ENCODE results near the gene TAOK3. TPM values are rescaled to one million over a fixed set of nuclear protein-coding genes. Genes with fewer than 3 reads are reported as not detected.

TAOK3 gene
- total and polyA plus RNA-seq, 10 of the 15 experiments (the other 5 are each of a cell fraction or from before 2014, with no cell fraction given) = 41.3 to 131 (median 57.8) TPM

GRCh38 chr12:118135788-118136558, 236.7 kb downstream of the TAOK3 start, which contains the start of gene PEBP1 (continued):
- TF ChIP-seq, protein P1, sequence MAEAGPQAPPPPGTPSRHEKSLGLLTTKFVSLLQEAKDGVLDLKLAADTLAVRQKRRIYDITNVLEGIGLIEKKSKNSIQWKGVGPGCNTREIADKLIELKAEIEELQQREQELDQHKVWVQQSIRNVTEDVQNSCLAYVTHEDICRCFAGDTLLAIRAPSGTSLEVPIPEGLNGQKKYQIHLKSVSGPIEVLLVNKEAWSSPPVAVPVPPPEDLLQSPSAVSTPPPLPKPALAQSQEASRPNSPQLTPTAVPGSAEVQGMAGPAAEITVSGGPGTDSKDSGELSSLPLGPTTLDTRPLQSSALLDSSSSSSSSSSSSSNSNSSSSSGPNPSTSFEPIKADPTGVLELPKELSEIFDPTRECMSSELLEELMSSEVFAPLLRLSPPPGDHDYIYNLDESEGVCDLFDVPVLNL (IDR thresholded peaks at IDR 0.05; ENCODE audit: low read depth, low read length) = no peak
- TF ChIP-seq, protein P2, sequence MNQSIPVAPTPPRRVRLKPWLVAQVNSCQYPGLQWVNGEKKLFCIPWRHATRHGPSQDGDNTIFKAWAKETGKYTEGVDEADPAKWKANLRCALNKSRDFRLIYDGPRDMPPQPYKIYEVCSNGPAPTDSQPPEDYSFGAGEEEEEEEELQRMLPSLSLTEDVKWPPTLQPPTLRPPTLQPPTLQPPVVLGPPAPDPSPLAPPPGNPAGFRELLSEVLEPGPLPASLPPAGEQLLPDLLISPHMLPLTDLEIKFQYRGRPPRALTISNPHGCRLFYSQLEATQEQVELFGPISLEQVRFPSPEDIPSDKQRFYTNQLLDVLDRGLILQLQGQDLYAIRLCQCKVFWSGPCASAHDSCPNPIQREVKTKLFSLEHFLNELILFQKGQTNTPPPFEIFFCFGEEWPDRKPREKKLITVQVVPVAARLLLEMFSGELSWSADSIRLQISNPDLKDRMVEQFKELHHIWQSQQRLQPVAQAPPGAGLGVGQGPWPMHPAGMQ (IDR thresholded peaks at IDR 0.05; ENCODE audit: borderline replicate concordance) = no peak
- TF ChIP-seq JUNB (IDR thresholded peaks at IDR 0.05) (no peak), CBFB (IDR thresholded peaks at IDR 0.05; ENCODE audit: low read depth) (no peak), PAX8 (IDR thresholded peaks at IDR 0.05) (no peak), RAD21 (IDR thresholded peaks at IDR 0.05; ENCODE audit: insufficient read depth, low read depth, low read length) (no peak), NRF1 (conservative IDR thresholded peaks at IDR 0.05; ENCODE audit: low read depth, low read length) (peak; percentile 31), NR2C1 (IDR thresholded peaks at IDR 0.05) (no peak), POLR2AphosphoS2 (IDR thresholded peaks at IDR 0.05; ENCODE audit: low read depth, low read length) (0 out of 2 replicates have a peak, but pooled peaks have one; percentile 45), KAT2A (conservative IDR thresholded peaks at IDR 0.05; ENCODE audit: control insufficient read depth, low read depth, low read length) (no peak), ZZZ3 (IDR thresholded peaks at IDR 0.05; ENCODE audit: control insufficient read depth, insufficient read length, low read depth) (no peak), CEBPB (IDR thresholded peaks at IDR 0.05; ENCODE audit: borderline replicate concordance in 1 of 2, low read depth in 2 of 2, low read length in 2 of 2) (no peak), NFIC (IDR thresholded peaks at IDR 0.05; ENCODE audit: low read depth, low read length) (no peak), ASH2L (IDR thresholded peaks at IDR 0.05; ENCODE audit: borderline replicate concordance, low read depth) (no peak), CBX5 (IDR thresholded peaks at IDR 0.05; ENCODE audit: low read depth) (no peak), TCF3 (IDR thresholded peaks at IDR 0.05; ENCODE audit: borderline replicate concordance, insufficient read depth, low read depth, low read length) (0 out of 2 replicates have a peak, but pooled peaks have one; percentile 25), SMAD5 (IDR thresholded peaks at IDR 0.05; ENCODE audit: low read depth) (peak; percentile 86; the same call in 1 of the 2 replicates), PML (IDR thresholded peaks at IDR 0.05; ENCODE audit: low read length) (peak; percentile 76; the same call in 1 of the 2 replicates), HDAC6 (IDR thresholded peaks at IDR 0.05; ENCODE audit: unreplicated experiment) (no peak), MTA2 (IDR thresholded peaks at IDR 0.05; ENCODE audit: low read depth) (no peak), SMC3 (IDR thresholded peaks at IDR 0.05; ENCODE audit: borderline replicate concordance, low read length) (no peak), JUND (IDR thresholded peaks at IDR 0.05; ENCODE audit: low read depth, low read length) (no peak), ZBED1 (IDR thresholded peaks at IDR 0.05; ENCODE audit: borderline replicate concordance) (no peak), IKZF2 (IDR thresholded peaks at IDR 0.05) (peak; percentile 56 to 59; a peak in 3 of 4 replicates), IKZF1 (conservative IDR thresholded peaks at IDR 0.05) (peak; percentile 66), ZNF217 (IDR thresholded peaks at IDR 0.05) (no peak)
- TF ChIP-seq, protein P3, sequence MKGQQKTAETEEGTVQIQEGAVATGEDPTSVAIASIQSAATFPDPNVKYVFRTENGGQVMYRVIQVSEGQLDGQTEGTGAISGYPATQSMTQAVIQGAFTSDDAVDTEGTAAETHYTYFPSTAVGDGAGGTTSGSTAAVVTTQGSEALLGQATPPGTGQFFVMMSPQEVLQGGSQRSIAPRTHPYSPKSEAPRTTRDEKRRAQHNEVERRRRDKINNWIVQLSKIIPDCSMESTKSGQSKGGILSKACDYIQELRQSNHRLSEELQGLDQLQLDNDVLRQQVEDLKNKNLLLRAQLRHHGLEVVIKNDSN (IDR thresholded peaks at IDR 0.05; ENCODE audit: borderline replicate concordance, extremely low read length, insufficient read depth, low read depth, low read length) = no peak
- TF ChIP-seq, protein P4, sequence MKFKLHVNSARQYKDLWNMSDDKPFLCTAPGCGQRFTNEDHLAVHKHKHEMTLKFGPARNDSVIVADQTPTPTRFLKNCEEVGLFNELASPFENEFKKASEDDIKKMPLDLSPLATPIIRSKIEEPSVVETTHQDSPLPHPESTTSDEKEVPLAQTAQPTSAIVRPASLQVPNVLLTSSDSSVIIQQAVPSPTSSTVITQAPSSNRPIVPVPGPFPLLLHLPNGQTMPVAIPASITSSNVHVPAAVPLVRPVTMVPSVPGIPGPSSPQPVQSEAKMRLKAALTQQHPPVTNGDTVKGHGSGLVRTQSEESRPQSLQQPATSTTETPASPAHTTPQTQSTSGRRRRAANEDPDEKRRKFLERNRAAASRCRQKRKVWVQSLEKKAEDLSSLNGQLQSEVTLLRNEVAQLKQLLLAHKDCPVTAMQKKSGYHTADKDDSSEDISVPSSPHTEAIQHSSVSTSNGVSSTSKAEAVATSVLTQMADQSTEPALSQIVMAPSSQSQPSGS (IDR thresholded peaks at IDR 0.05; ENCODE audit: low read length) = no peak
